Thyroid gland (tissue), 4 donors: Measurements from ENCODE around the gene TKFC.

Source experiments
- POLR2A ChIP-seq, 2 donors: fragments of 450-650 bp; IDR thresholded peaks; one replicate each; pipeline ENCODE4 v1.6.1; 2017; ENCODE audit warnings: antibody characterized with exemption in 2 of 2, mild to moderate bottlenecking in 2 of 2, moderate library complexity in 1 of 2
- TF ChIP-seq, protein P1 (sequence below), 6 experiments: fragments of 200-600 bp in 3 of 6; fragments of 450-650 bp in 3 of 6; sonication (generic) in 3 of 6; IDR thresholded peaks; one replicate each; pipeline ENCODE4 v1.5.1; 2016 to 2019; ENCODE audit warnings: antibody characterized with exemption in 6 of 6, mild to moderate bottlenecking in 2 of 6, inconsistent platforms in 1 of 6, moderate library complexity in 1 of 6

DNA sequence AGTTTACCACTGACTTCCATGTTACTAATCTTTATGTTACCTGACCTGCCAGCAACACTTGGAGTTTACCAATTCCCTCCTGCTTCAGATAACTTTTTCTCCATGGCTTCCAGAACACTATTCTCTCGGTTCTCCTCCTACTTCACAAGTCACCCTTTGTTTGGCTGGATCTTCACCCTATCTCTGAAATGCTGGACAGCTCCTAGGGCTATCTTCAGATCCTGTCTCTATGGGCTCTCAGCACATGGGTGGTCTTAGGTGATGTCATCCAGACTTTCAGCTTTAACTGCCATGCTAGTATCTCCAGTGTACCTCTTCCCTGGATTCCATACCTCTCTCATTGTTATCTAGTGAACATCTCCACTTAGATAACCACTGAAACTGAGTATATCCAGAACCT is 25.7 kb upstream of the TKFC start:
- TF ChIP-seq, protein P1, sequence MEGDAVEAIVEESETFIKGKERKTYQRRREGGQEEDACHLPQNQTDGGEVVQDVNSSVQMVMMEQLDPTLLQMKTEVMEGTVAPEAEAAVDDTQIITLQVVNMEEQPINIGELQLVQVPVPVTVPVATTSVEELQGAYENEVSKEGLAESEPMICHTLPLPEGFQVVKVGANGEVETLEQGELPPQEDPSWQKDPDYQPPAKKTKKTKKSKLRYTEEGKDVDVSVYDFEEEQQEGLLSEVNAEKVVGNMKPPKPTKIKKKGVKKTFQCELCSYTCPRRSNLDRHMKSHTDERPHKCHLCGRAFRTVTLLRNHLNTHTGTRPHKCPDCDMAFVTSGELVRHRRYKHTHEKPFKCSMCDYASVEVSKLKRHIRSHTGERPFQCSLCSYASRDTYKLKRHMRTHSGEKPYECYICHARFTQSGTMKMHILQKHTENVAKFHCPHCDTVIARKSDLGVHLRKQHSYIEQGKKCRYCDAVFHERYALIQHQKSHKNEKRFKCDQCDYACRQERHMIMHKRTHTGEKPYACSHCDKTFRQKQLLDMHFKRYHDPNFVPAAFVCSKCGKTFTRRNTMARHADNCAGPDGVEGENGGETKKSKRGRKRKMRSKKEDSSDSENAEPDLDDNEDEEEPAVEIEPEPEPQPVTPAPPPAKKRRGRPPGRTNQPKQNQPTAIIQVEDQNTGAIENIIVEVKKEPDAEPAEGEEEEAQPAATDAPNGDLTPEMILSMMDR (IDR thresholded peaks at IDR 0.05), result no peak
- TF ChIP-seq POLR2A (IDR thresholded peaks at IDR 0.05), result no peak
